Measurements from ENCODE around the gene SLIT2. TPM values are rescaled to one million over a fixed set of nuclear protein-coding genes. Genes with fewer than 3 reads are reported as not detected.

Gene SLIT2
- total RNA-seq, 2 experiments from 2014 or later, result not detected

DNA sequence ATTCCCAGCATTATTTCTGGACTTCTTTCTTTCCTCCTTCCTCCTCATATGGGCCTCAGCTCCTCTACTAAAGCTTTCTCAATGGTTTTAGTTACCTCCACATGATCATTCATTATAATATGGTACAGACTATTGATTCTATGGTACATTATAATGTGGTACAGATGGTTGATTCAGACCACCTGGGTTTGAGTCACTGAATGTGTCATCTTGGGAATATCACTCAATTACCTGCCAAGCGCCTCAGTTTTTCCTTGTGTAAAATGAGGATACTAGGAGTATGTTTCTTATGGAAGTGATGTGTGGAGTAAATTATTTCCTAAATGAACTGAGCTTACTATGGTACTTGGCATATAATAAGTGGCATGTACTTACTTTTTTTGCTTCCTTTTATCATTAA lies 27.7 kb downstream of the SLIT2 start:
- no peaks in the 10 kb centered on the region for H3K9me3 ChIP-seq (ENCODE audit: low read length)
- POLR2A ChIA-PET, result no interaction called here
- H3K4me3 ChIP-seq (ENCODE audit: low read depth, low read length, poor library complexity, severe bottlenecking), result no peak overlapping the region
- no peaks in the 10 kb centered on the region for H3K4me1 ChIP-seq (ENCODE audit: insufficient read depth, low read length, poor library complexity, severe bottlenecking)
- no peaks in the 10 kb centered on the region for H3K9me2 ChIP-seq (ENCODE audit: insufficient read depth, low read length)
- H3K79me2 ChIP-seq (ENCODE audit: insufficient read depth, low read depth, low read length), result no peaks in the 10 kb centered on the region
- no peaks in the 10 kb centered on the region for H4K20me1 ChIP-seq (ENCODE audit: insufficient read depth, low read length)
- TF ChIP-seq, protein P1, sequence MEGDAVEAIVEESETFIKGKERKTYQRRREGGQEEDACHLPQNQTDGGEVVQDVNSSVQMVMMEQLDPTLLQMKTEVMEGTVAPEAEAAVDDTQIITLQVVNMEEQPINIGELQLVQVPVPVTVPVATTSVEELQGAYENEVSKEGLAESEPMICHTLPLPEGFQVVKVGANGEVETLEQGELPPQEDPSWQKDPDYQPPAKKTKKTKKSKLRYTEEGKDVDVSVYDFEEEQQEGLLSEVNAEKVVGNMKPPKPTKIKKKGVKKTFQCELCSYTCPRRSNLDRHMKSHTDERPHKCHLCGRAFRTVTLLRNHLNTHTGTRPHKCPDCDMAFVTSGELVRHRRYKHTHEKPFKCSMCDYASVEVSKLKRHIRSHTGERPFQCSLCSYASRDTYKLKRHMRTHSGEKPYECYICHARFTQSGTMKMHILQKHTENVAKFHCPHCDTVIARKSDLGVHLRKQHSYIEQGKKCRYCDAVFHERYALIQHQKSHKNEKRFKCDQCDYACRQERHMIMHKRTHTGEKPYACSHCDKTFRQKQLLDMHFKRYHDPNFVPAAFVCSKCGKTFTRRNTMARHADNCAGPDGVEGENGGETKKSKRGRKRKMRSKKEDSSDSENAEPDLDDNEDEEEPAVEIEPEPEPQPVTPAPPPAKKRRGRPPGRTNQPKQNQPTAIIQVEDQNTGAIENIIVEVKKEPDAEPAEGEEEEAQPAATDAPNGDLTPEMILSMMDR (conservative IDR thresholded peaks at IDR 0.05; ENCODE audit: low read length), result no peak
- TF ChIP-seq EZH2phosphoT487 (IDR thresholded peaks at IDR 0.05; ENCODE audit: borderline replicate concordance, low read depth, low read length), result no peak
- H3K4me2 ChIP-seq (ENCODE audit: low read length), result no peak overlapping the region
- CTCF ChIA-PET (ENCODE audit: unreplicated experiment), result no interaction called here
- DNase-seq (ENCODE audit: low spot score), result no peak
- H3K36me3 ChIP-seq (ENCODE audit: insufficient read depth, low read length), result no peaks in the 10 kb centered on the region
- no peak overlapping the region for H2AFZ ChIP-seq (ENCODE audit: low read length)
- BruUV-seq (replicated peaks), result no TSS peak
- H3K27ac ChIP-seq (ENCODE audit: low read depth, low read length, poor library complexity, severe bottlenecking), result no peak overlapping the region
- intact Hi-C loops (cut with micrococcal nuclease; ENCODE audit: unreplicated experiment), result no loop called here

DNA sequence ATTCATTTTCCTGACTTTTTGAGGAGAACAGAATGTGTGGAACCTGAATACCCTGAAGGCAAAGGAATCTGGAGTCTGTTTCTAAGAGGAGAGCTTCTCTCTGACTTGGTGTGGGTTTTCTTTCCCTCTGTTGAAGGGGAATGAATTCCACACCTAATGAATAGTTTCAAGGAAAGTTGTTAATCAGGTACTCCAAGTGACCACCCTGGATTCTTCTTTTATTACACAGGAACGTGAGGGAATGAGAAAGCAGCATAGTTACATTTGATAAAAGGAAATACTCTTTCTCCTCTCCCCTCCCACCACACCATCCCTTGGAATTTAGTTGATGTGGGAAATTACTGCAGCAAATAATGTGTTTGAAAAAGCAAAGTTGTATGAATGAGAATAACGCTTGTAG lies 29.7 kb downstream of the SLIT2 start:
- CTCF ChIA-PET (ENCODE audit: unreplicated experiment), result no interaction called here
- POLR2A ChIA-PET, result no interaction called here
- Histone ChIP-seq H3K27ac (ENCODE audit: low read depth, low read length, poor library complexity, severe bottlenecking) (no peak overlapping the region), H3K4me3 (ENCODE audit: low read depth, low read length, poor library complexity, severe bottlenecking) (no peak overlapping the region), H4K20me1 (ENCODE audit: insufficient read depth, low read length) (no peaks in the 10 kb centered on the region), H3K36me3 (ENCODE audit: insufficient read depth, low read length) (no peaks in the 10 kb centered on the region), H3K79me2 (ENCODE audit: insufficient read depth, low read depth, low read length) (no peaks in the 10 kb centered on the region), H3K9me3 (ENCODE audit: low read length) (no peaks in the 10 kb centered on the region), H2AFZ (ENCODE audit: low read length) (no peak overlapping the region), H3K4me1 (ENCODE audit: insufficient read depth, low read length, poor library complexity, severe bottlenecking) (no peaks in the 10 kb centered on the region), H3K4me2 (ENCODE audit: low read length) (no peak overlapping the region), H3K9me2 (ENCODE audit: insufficient read depth, low read length) (no peaks in the 10 kb centered on the region)
- intact Hi-C loops (cut with micrococcal nuclease; ENCODE audit: unreplicated experiment), result no loop called here
- no TSS peak for BruUV-seq (replicated peaks)
- TF ChIP-seq, protein P1 (conservative IDR thresholded peaks at IDR 0.05; ENCODE audit: low read length), result no peak
- no peak for TF ChIP-seq EZH2phosphoT487 (IDR thresholded peaks at IDR 0.05; ENCODE audit: borderline replicate concordance, low read depth, low read length)
- DNase-seq (ENCODE audit: low spot score), result no peak

DNA sequence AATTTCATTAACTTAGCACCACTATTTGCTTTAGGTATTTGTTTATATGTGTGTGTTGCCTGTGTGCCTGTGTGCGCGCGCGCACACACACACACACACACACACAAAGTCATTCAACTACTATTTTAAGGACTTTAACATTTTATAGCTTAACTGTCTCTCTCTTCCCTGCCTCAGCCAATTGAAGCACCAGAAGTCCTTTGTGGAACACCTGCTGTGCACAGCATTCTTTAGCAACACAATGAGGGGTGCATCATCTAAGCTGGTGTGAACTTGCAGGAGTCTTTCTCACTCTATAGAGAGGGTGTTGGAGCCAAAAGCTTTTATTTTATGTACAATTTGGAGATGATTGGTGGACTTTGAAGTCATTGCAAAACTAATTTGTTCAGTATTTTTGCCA lies 31.3 kb downstream of the SLIT2 start:
- intact Hi-C loops (cut with micrococcal nuclease; ENCODE audit: unreplicated experiment), result no loop called here
- H3K4me2 ChIP-seq (ENCODE audit: low read length), result no peak overlapping the region

More for the DNA sequence above, 31.3 kb downstream of the SLIT2 start:
- BruUV-seq (replicated peaks), result no TSS peak
- TF ChIP-seq, protein P1 (conservative IDR thresholded peaks at IDR 0.05; ENCODE audit: low read length), result no peak
- TF ChIP-seq EZH2phosphoT487 (IDR thresholded peaks at IDR 0.05; ENCODE audit: borderline replicate concordance, low read depth, low read length), result no peak
- Histone ChIP-seq H4K20me1 (ENCODE audit: insufficient read depth, low read length) (no peaks in the 10 kb centered on the region), H3K27ac (ENCODE audit: low read depth, low read length, poor library complexity, severe bottlenecking) (no peak overlapping the region), H3K4me1 (ENCODE audit: insufficient read depth, low read length, poor library complexity, severe bottlenecking) (no peaks in the 10 kb centered on the region), H3K79me2 (ENCODE audit: insufficient read depth, low read depth, low read length) (no peaks in the 10 kb centered on the region), H3K36me3 (ENCODE audit: insufficient read depth, low read length) (no peaks in the 10 kb centered on the region), H2AFZ (ENCODE audit: low read length) (no peak overlapping the region), H3K4me3 (ENCODE audit: low read depth, low read length, poor library complexity, severe bottlenecking) (no peak overlapping the region), H3K9me3 (ENCODE audit: low read length) (no peaks in the 10 kb centered on the region), H3K9me2 (ENCODE audit: insufficient read depth, low read length) (no peaks in the 10 kb centered on the region)
- POLR2A ChIA-PET, result interaction anchor here (0.6 kb wide), 1 partner anchor 9 kb away, joined by 6 read pairs; no protein-coding TSS in a partner anchor
- CTCF ChIA-PET (ENCODE audit: unreplicated experiment), result no interaction called here
- DNase-seq (ENCODE audit: low spot score), result no peak
